ENCODE data around the gene MICU2.

MICU2 gene

DNA sequence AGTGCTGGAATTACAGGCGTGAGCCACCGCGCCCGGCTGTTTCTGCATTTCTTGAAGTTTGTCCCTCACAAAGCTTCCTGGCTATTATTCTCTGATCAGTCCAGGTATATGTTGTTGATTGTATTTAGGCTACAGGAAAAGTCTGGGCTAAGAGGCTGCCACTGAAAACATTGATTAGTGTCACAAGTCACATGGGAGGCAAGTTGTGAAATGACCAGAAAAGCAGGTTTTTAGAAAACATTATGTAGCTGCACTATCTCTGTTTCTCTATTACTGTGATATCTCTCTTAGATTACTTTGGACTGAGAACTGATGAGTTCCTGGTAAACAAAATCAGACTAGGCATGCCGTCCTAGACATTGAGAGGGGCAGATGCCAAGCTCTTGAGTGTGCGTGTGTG, 128.9 kb downstream of the MICU2 start:
- TF ChIP-seq, protein P1, sequence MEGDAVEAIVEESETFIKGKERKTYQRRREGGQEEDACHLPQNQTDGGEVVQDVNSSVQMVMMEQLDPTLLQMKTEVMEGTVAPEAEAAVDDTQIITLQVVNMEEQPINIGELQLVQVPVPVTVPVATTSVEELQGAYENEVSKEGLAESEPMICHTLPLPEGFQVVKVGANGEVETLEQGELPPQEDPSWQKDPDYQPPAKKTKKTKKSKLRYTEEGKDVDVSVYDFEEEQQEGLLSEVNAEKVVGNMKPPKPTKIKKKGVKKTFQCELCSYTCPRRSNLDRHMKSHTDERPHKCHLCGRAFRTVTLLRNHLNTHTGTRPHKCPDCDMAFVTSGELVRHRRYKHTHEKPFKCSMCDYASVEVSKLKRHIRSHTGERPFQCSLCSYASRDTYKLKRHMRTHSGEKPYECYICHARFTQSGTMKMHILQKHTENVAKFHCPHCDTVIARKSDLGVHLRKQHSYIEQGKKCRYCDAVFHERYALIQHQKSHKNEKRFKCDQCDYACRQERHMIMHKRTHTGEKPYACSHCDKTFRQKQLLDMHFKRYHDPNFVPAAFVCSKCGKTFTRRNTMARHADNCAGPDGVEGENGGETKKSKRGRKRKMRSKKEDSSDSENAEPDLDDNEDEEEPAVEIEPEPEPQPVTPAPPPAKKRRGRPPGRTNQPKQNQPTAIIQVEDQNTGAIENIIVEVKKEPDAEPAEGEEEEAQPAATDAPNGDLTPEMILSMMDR (conservative IDR thresholded peaks at IDR 0.05; ENCODE audit: low read length), result no peak
- no peak for DNase-seq (ENCODE audit: low read depth)
- no peak overlapping the region for H3K4me3 ChIP-seq (ENCODE audit: low read length)

DNA sequence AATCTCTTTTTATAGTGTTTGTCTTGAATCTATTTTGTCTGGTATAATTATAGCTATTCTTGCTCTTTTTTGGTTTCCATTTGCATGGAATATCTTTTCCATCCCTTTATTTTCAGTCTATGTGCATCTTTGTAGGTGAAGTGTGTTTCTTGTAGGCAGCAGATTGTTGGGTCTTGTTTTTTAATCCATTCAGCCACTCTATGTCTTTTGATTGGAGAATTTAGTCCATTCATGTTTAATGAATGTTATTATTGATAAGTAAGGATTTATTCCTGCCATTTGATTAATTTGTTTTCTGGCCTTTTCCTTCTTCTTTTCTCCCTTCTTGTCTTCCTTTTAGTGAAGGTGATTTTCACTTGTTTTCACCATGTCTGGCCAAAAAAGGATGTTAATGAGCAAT, 133.2 kb downstream of the MICU2 start:
- no peak for DNase-seq (ENCODE audit: low read depth)
- TF ChIP-seq, protein P1 (conservative IDR thresholded peaks at IDR 0.05; ENCODE audit: low read length), result no peak
- no peak overlapping the region for H3K4me3 ChIP-seq (ENCODE audit: low read length)

DNA sequence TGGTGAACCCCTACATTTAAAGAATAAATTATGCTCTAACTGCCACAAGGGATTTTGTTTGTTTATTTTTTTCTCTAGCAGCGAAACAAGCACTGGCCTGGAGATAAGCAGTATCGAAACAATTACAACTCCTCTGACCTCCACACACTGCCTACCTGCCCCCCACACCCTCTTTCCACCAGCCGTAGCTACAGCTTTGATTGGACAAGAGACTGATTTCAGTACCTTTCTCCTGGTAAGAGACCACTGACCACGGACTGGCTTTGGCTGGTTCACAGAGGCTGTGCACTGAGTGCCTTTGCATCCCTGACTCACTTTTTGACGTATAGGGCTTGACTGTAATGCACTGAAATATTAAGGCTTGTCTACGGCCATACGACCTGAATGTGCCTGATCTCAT, 137.4 kb downstream of the MICU2 start:
- H3K4me3 ChIP-seq (ENCODE audit: low read length), result no peak overlapping the region
- DNase-seq (ENCODE audit: low read depth), result no peak
- TF ChIP-seq, protein P1 (conservative IDR thresholded peaks at IDR 0.05; ENCODE audit: low read length), result no peak

DNA sequence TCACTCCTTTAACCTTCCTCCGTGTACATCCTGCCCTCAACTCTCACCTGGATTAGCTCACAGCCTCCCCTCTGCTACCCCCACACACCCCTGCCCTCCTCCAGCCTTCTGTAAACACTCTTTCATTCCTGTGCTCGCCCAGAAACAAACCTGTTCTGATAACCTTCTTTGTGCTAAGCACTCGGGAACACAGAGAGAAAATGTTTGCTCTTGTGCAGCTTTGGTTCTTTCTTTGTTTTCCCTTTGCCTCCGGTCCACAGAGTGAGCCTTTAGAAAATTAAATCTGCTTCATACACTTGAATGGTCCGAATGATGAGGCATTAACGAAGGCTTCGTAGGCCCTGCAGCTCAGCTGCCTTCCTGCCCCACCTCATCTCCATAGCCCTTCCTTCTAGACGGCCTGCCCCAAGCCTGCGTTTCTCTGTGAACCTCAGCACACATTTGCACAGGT, 138.2 kb downstream of the MICU2 start:
- no peak for DNase-seq (ENCODE audit: low read depth)
- H3K4me3 ChIP-seq (ENCODE audit: low read length), result no peak overlapping the region
- TF ChIP-seq, protein P1 (conservative IDR thresholded peaks at IDR 0.05; ENCODE audit: low read length), result no peak

DNA sequence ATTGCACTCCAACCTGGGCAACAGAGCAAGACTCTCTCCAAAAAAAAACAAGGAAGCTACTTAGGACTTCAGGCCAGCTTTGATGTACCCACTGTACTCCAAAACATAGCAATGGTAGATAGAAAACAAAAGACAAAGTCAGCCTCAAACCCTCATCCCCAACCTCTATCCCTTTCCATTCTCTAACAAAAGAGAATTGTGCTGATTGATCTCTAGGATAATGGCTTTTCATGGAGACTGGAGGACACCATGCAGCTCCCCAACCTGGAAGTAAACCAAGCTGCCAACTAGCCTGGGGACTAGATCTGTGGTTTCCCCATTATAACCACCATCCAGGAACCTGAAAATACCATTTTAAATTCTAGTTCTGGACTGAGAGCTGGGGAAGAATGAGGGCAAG, 140.5 kb downstream of the MICU2 start:
- TF ChIP-seq, protein P1 (conservative IDR thresholded peaks at IDR 0.05; ENCODE audit: low read length), result no peak
- no peak for DNase-seq (ENCODE audit: low read depth)
- no peak overlapping the region for H3K4me3 ChIP-seq (ENCODE audit: low read length)

DNA sequence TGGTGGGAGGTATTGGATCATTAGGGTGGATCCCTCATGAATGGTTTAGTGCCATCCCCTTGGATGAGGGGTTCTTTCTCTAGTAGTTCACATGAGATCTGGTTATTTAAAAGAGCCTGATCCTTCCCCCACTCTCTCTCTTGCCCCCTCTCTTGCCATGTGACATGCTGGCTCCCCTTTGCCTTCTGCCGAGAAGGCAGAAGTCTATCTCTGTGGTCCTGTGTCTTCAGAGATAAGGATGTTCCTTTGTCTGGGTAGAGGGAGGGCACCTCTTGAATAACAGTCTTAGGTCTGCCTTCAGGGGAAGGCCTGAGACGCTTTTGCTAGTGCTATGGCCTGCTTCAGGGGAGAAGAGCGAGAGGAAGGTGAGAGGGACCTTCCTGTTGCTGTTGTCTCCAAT, 142.8 kb downstream of the MICU2 start:
- TF ChIP-seq, protein P1 (conservative IDR thresholded peaks at IDR 0.05; ENCODE audit: low read length), result no peak
- DNase-seq (ENCODE audit: low read depth), result no peak
- no peak overlapping the region for H3K4me3 ChIP-seq (ENCODE audit: low read length)

DNA sequence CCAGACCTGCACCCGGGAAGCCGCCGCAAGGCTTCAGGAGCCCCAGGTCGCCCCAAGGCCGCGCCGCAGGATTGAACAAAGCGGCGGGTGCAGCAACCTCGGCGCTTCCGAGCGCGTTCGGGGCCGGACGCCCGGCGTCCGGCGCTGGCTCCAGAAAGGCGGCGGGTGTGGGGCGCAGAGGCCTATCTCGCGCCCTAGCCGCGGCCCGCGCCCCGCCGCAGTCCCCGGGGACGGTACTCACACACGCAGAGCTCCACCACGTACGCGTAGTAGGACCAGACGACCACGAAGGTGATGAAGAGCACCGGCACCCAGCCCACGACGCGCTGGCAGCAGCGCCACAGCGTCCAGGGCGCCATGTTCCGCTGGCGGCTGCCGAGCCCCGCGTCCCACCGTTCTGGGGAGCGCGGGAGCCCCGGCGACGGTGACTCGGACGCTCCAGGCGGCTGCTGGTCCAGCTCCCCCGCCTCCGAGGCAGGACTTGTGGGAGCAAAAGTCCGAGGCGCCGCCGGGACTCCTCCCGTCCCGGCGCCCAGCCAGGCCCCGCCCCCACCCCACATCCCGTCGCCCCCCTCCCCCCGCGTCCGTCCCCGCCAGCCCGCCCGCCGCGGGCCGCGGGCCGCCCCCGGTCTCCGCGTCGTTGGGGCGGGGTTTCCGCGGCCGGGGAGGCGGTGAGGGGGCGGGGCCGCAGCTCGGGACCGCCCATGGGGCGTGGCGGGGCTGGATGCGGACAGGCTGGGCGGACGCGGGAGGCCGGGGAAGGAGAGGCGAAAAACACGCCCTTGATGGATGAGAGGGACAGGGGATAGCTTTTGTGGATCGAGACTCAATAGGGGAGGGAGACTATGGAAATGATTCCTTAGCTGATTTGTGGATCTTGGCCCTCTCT, 144.9 kb downstream of the MICU2 start, which contains the start of gene ZDHHC20:
Gene ZDHHC20, minus strand, starts transcription at position 491 of the 889 bp plus-strand sequence. Its CDS starts 132 bp downstream, at position 359.
- TF ChIP-seq, protein P1 (conservative IDR thresholded peaks at IDR 0.05; ENCODE audit: low read length), result no peak
- peak within 1 kb of the TSS; percentile 85 for H3K4me3 ChIP-seq (ENCODE audit: low read length)
- DNase-seq (ENCODE audit: low read depth), result peak; percentile 82
